Thoracic aorta (tissue), 2 donors: ENCODE measurements around the gene HPCAL1. TPM values are rescaled to one million over a fixed set of nuclear protein-coding genes. Genes with fewer than 3 reads are reported as not detected.

Experiments
- ATAC-seq: fragments of 150-250 bp; one replicate; pipeline ENCODE4 v1.8.0; 2017; ENCODE audit warnings: low read depth; ENCODE audit not compliant: insufficient number of reproducible peaks, low FRiP score
- DNase-seq: peaks from one replicate; pipeline ENCODE4 v3.0.0-alpha.2; 2020; ENCODE audit warnings: low spot score
- H3K27ac ChIP-seq, 2 donors: fragments of 200-600 bp; sonication (generic); 1 replicate in 1 of 2; 2 replicates in 1 of 2; pipeline ENCODE4 v1.5.1; 2016; ENCODE audit warnings: mild to moderate bottlenecking in 2 of 2, moderate library complexity in 2 of 2
- H3K27me3 ChIP-seq: fragments of 200-600 bp; sonication (generic); replicated peaks from 2 replicates; pipeline ENCODE4 v1.6.0; 2016; ENCODE audit warnings: mild to moderate bottlenecking; ENCODE audit not compliant: insufficient read depth
- H3K36me3 ChIP-seq: fragments of 200-600 bp; sonication (generic); one replicate; pipeline ENCODE4 v1.5.1; 2016
- H3K4me1 ChIP-seq, 2 donors: fragments of 200-600 bp; sonication (generic); 1 replicate in 1 of 2; 2 replicates in 1 of 2; pipeline versions ENCODE4 v1.5.1 to v1.6.0; 2016; ENCODE audit warnings: low read depth in 2 of 2, mild to moderate bottlenecking in 1 of 2; ENCODE audit not compliant: control insufficient read depth in 1 of 2
- H3K4me3 ChIP-seq: fragments of 200-600 bp; sonication (generic); 2 replicates; pipeline ENCODE4 v1.5.1; 2016; ENCODE audit warnings: mild to moderate bottlenecking
- H3K9me3 ChIP-seq: fragments of 200-600 bp; sonication (generic); 2 replicates; pipeline ENCODE4 v1.5.1; 2016
- total RNA-seq, 2 donors: library from RNA; depleted of rRNA; stranded (reverse); fragments of >200 nt; gene quantifications; one replicate each; pipeline versions ENCODE4 v1.1.0 to v1.2.3, GENCODE V29; 2016
- TF ChIP-seq, protein P1 (sequence below): fragments of 200-600 bp; sonication (generic); IDR thresholded peaks from one replicate; pipeline ENCODE4 v1.5.1; 2019; ENCODE audit warnings: antibody characterized with exemption

HPCAL1 gene
- total RNA-seq, 2 donors from 2014 or later = 34.6 to 50.2 TPM

DNA sequence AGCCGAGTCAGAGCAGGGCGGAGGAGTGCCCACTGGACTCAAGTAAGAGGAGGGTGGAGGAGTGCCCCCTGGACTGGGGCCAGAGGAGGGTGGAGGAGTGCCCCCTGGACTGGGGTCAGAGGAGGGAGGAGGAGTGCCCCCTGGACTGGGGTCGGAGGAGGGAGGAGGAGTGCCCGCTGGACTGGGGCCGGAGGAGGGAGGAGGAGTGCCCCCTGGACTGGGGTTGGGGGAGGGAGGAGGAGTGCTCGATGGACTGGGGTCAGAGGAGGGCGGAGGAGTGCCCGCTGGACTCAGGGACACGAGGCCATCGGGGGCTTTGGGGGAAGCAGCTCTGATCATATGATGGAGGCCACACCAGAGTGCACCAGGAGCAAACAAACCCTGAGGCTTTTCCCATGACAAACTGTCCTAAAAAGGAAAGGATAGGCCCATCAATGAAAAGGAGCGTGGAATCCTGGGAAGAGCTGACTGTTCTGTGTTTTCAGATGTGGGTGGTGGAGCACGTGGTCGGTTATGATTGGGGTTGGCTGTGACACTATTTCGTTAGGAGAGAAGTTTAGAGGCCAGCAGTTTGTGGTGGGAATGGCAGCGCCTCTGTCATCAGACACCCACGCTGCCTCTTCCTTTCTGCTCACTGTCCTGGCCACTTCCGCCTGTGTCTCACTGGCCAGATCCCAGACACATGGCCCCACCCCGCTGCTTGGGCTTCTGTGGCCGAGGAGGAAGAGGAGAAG is 24.5 kb upstream of the HPCAL1 start:
- H3K4me3 ChIP-seq = peak overlapping the region; percentile 3
- H3K4me1 ChIP-seq = peaks cover 7 to 16% of the 10 kb centered on the region in 2 donors
- no peaks in the 10 kb centered on the region for H3K9me3 ChIP-seq
- H3K27ac ChIP-seq = peak overlapping the region in 1 of 2 donors; percentile 33
- H3K27me3 ChIP-seq = no peaks in the 10 kb centered on the region
- H3K36me3 ChIP-seq = no peaks in the 10 kb centered on the region
- DNase-seq (no peak), ATAC-seq (peak; percentile 49)
- TF ChIP-seq, protein P1, sequence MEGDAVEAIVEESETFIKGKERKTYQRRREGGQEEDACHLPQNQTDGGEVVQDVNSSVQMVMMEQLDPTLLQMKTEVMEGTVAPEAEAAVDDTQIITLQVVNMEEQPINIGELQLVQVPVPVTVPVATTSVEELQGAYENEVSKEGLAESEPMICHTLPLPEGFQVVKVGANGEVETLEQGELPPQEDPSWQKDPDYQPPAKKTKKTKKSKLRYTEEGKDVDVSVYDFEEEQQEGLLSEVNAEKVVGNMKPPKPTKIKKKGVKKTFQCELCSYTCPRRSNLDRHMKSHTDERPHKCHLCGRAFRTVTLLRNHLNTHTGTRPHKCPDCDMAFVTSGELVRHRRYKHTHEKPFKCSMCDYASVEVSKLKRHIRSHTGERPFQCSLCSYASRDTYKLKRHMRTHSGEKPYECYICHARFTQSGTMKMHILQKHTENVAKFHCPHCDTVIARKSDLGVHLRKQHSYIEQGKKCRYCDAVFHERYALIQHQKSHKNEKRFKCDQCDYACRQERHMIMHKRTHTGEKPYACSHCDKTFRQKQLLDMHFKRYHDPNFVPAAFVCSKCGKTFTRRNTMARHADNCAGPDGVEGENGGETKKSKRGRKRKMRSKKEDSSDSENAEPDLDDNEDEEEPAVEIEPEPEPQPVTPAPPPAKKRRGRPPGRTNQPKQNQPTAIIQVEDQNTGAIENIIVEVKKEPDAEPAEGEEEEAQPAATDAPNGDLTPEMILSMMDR = no peak

GRCh38 chr2:10278763-10279471 is 23.8 kb upstream of the HPCAL1 start:
- TF ChIP-seq, protein P1 = no peak
- no peak for ATAC-seq
- Histone ChIP-seq H3K27ac (peak overlapping the region in 1 of 2 donors; percentile 33), H3K36me3 (no peaks in the 10 kb centered on the region), H3K4me3 (peak overlapping the region; percentile 3), H3K4me1 (peaks cover 7 to 20% of the 10 kb centered on the region in 2 donors), H3K9me3 (no peaks in the 10 kb centered on the region), H3K27me3 (no peaks in the 10 kb centered on the region)
- DNase-seq = no peak

DNA sequence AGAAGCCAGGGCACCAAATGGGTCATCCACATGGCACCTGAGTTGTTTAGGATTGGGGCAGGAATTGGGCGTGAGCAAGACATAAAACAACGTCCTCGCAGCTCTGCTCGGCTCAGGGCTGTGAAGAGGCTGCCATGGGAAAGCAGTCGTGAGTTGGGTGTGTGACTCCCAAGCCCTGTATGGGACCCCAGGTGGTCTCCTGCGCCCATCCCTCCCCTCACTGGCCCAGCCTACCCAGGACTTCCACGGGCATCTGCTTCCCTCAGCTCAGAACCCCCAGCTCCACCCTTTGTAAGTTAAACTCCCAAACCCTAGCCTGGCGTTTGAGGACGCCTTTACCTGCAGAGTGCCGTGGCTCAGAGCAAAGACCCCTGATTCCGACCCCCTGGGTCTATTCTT is 23.2 kb upstream of the HPCAL1 start:
- TF ChIP-seq, protein P1 = no peak
- H3K36me3 ChIP-seq = no peaks in the 10 kb centered on the region
- peaks cover 7 to 20% of the 10 kb centered on the region in 2 donors for H3K4me1 ChIP-seq
- no peaks in the 10 kb centered on the region for H3K9me3 ChIP-seq
- no peak for ATAC-seq
- DNase-seq = no peak
- no peak overlapping the region for H3K4me3 ChIP-seq
- H3K27me3 ChIP-seq = no peaks in the 10 kb centered on the region
- no peak overlapping the region for H3K27ac ChIP-seq

- no peak for ATAC-seq
- TF ChIP-seq, protein P1 = no peak
- Histone ChIP-seq H3K4me1 (peaks cover 11 to 22% of the 10 kb centered on the region in 2 donors), H3K9me3 (no peaks in the 10 kb centered on the region), H3K36me3 (no peaks in the 10 kb centered on the region), H3K27me3 (no peaks in the 10 kb centered on the region), H3K27ac (no peak overlapping the region), H3K4me3 (no peak overlapping the region)
- no peak for DNase-seq
Measured at GRCh38 chr2:10279946-10280463, 22.7 kb upstream of the HPCAL1 start.

DNA sequence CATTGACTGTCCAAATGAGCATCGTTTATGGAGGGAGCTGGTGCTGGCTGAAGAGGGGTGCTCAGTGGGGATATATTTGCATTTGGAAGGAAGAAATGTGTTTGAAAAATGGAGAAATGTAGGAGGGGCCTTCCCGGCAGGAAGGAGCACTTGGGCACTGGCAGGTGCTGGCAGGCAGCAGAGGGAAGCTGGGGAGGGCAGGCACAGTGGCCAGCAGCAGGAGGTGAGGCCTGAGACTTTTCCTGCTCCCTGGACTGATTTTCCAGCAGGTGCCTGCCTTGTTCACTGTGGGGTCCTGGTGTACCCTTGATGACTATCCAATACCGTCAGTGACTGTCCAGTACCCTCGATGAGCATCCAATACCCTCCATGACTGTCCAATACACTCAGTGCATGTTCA is 20.8 kb upstream of the HPCAL1 start:
- Histone ChIP-seq H3K9me3 (no peaks in the 10 kb centered on the region), H3K4me3 (no peak overlapping the region), H3K36me3 (no peaks in the 10 kb centered on the region), H3K27me3 (no peaks in the 10 kb centered on the region), H3K27ac (no peak overlapping the region), H3K4me1 (peaks cover 30 to 34% of the 10 kb centered on the region in 2 donors)
- TF ChIP-seq, protein P1 = no peak
- no peak for DNase-seq
- ATAC-seq = no peak
